HepG2 (cell line): ENCODE data around the gene SLC9A4. TPM values are rescaled to one million over a fixed set of nuclear protein-coding genes. Genes with fewer than 3 reads are reported as not detected.
A peak's percentile ranks its signal among the peaks of the same experiment; 100 is the strongest.

ENCODE experiments used
- ATAC-seq: fragments of 200-7000 bp; cut with Tn5 transposase; 3 replicates; pipeline ENCODE4 v1.9.1; 2020; ENCODE audit warnings: mild to moderate bottlenecking, moderate library complexity
- Bru-seq: library from RNA; stranded (reverse); fragments of 400-500 nt; gene quantifications from one replicate; lab custom pipeline; 2021; lab: Mats Ljungman, UMichigan
- BruChase-seq, 2 experiments: library from RNA; stranded (reverse); fragments of 400-500 nt; gene quantifications; one replicate each; lab custom pipeline; 2021; lab: Mats Ljungman, UMichigan
- BruUV-seq: library from RNA; stranded (reverse); fragments of 400-500 nt; replicated peaks from 2 replicates; lab custom pipeline; 2021; lab: Mats Ljungman, UMichigan
- CTCF ChIA-PET: fragments of 300-600 bp; formaldehyde crosslinking; extraction: SDS; loops from one replicate; lab custom pipeline; 2021; ENCODE audit warnings: low total read pairs, inconsistent platforms, low intra/inter-chr PET ratio; lab: Yijun Ruan, JAX
- POLR2A ChIA-PET: fragments of 350-600 bp; sonication (Branson Sonifier 250); formaldehyde crosslinking; loops from one replicate; lab custom pipeline; 2020; ENCODE audit warnings: antibody characterized with exemption, inconsistent platforms; lab: Yijun Ruan, JAX
- DNase-seq: peaks from one replicate; pipeline ENCODE4 v3.0.0-alpha.2; 2015; ENCODE audit warnings: low spot score
- FAIRE-seq: peaks from 3 replicates; lab custom pipeline; 2011; peaks lifted over from hg19 to GRCh38; lab: Jason Lieb, UNC
- H2AFZ ChIP-seq: one replicate; pipeline ENCODE4 v1.6.1; 2011; ENCODE audit warnings: low read length, inconsistent platforms
- H3K27ac ChIP-seq: fragments of 300-600 bp; 3 replicates; pipeline ENCODE4 v1.8.0; 2011; ENCODE audit warnings: mixed run types, mild to moderate bottlenecking, mixed read lengths, low read length, inconsistent platforms; ENCODE audit not compliant: insufficient read depth; ENCODE audit errors: extremely low read length
- H3K27me3 ChIP-seq, 2 experiments: fragments of 200-600 bp in 1 of 2; 2 replicates in 1 of 2; 3 replicates in 1 of 2; pipeline versions ENCODE4 v1.6.0 to v1.8.0; 2011; ENCODE audit warnings: low read length in 2 of 2, mild to moderate bottlenecking in 2 of 2, moderate library complexity in 2 of 2, inconsistent platforms in 1 of 2; ENCODE audit not compliant: insufficient read depth in 2 of 2, control insufficient read depth in 1 of 2
- H3K36me3 ChIP-seq, 2 experiments: fragments of 200-600 bp in 1 of 2; replicated peaks in 1 of 2; 2 replicates in 1 of 2; 3 replicates in 1 of 2; pipeline versions ENCODE4 v1.5.1 to v1.8.0; 2011; ENCODE audit warnings: low read length in 2 of 2, inconsistent platforms in 1 of 2; ENCODE audit not compliant: insufficient read depth in 2 of 2, control insufficient read depth in 1 of 2
- H3K4me1 ChIP-seq: 2 replicates; pipeline ENCODE4 v1.5.1; 2012; ENCODE audit warnings: low read length, inconsistent platforms; ENCODE audit not compliant: insufficient read depth
- H3K4me2 ChIP-seq: 2 replicates; pipeline ENCODE4 v1.6.0; 2011; ENCODE audit warnings: low read depth, low read length, inconsistent platforms
- H3K4me3 ChIP-seq, 3 experiments: fragments of 200-600 bp in 1 of 3; sonication (generic), shearing (Covaris generic) in 1 of 3; replicated peaks in 1 of 3; 2 replicates each; pipeline ENCODE4 v1.5.1; 2011 to 2016; ENCODE audit warnings: low read length in 3 of 3, inconsistent platforms in 2 of 3, low read depth in 2 of 3, mild to moderate bottlenecking in 2 of 3, control low read depth in 1 of 3, mixed read lengths in 1 of 3; ENCODE audit not compliant: insufficient read depth in 1 of 3
- H3K79me2 ChIP-seq: one replicate; pipeline ENCODE4 v1.6.1; 2011; ENCODE audit warnings: low read length, inconsistent platforms; ENCODE audit not compliant: insufficient read depth
- H3K9ac ChIP-seq: 2 replicates; pipeline ENCODE4 v1.6.0; 2011; ENCODE audit warnings: mild to moderate bottlenecking, low read depth, low read length, inconsistent platforms; ENCODE audit not compliant: insufficient read depth
- H3K9me3 ChIP-seq: 2 replicates; pipeline ENCODE4 v1.5.1; 2012; ENCODE audit warnings: mild to moderate bottlenecking, low read length
- H4K20me1 ChIP-seq: 2 replicates; pipeline ENCODE4 v1.6.0; 2011; ENCODE audit warnings: inconsistent platforms, mild to moderate bottlenecking, low read length, moderate library complexity; ENCODE audit not compliant: insufficient read depth
- ARNT2 ChIP-seq: sonication (generic); formaldehyde crosslinking; IDR thresholded peaks from 2 replicates; pipeline ENCODE4 v1.8.0; 2022; ENCODE audit warnings: mild to moderate bottlenecking, low read depth, missing genetic modification reagents, moderate library complexity
- ESRRA ChIP-seq: sonication (generic); formaldehyde crosslinking; IDR thresholded peaks from 2 replicates; pipeline ENCODE4 v1.5.1; 2020; ENCODE audit warnings: mild to moderate bottlenecking, low read depth, missing genetic modification reagents
- HCFC1 ChIP-seq: fragments of 150-350 bp; IDR thresholded peaks from 2 replicates; pipeline ENCODE4 v1.6.1; 2014; ENCODE audit warnings: low read depth, low read length
- KAT2B ChIP-seq: fragments of 150-350 bp; IDR thresholded peaks from 2 replicates; pipeline ENCODE4 v1.6.1; 2014; ENCODE audit warnings: low read depth, low read length, borderline replicate concordance
- NCOA5 ChIP-seq: sonication (generic); formaldehyde crosslinking; IDR thresholded peaks from 2 replicates; pipeline ENCODE4 v1.4.0; 2020; ENCODE audit warnings: missing genetic modification reagents
- NFKBIZ ChIP-seq: IDR thresholded peaks from 2 replicates; pipeline ENCODE4 v1.6.1; 2018; ENCODE audit warnings: missing genetic modification reagents, missing compliant biosample characterization
- ONECUT2 ChIP-seq: sonication (generic); formaldehyde crosslinking; IDR thresholded peaks from 2 replicates; pipeline ENCODE4 v1.4.0; 2020; ENCODE audit warnings: missing genetic modification reagents
- PCBP1 ChIP-seq: fragments of 200-400 bp; formaldehyde crosslinking; IDR thresholded peaks from 2 replicates; pipeline ENCODE4 v1.6.1; 2017; ENCODE audit warnings: mild to moderate bottlenecking, low read depth, low read length, borderline replicate concordance
- RFX1 ChIP-seq: fragments of 450-650 bp; IDR thresholded peaks from 2 replicates; pipeline ENCODE4 v1.6.1; 2017
- TP53 ChIP-seq: sonication (generic); formaldehyde crosslinking; conservative IDR thresholded peaks from 2 replicates; pipeline ENCODE4 v1.4.0; 2020; ENCODE audit warnings: missing genetic modification reagents
- ZBTB3 ChIP-seq: sonication (generic); formaldehyde crosslinking; IDR thresholded peaks from 2 replicates; pipeline ENCODE4 v1.4.0; 2020; ENCODE audit warnings: low read depth, mild to moderate bottlenecking, moderate library complexity, missing genetic modification reagents, borderline replicate concordance
- ZNF30 ChIP-seq: sonication (generic); formaldehyde crosslinking; IDR thresholded peaks from 2 replicates; pipeline ENCODE4 v1.5.0; 2020; ENCODE audit warnings: mild to moderate bottlenecking, missing genetic modification reagents
- ZNF441 ChIP-seq: sonication (generic); formaldehyde crosslinking; IDR thresholded peaks from 2 replicates; pipeline ENCODE4 v1.7.0; 2021; ENCODE audit warnings: missing genetic modification reagents, borderline replicate concordance
- WGBS: methylation state at CpG from one replicate; pipeline ENCODE4 v1.1.6; 2017; ENCODE audit warnings: low lambda C conversion rate; 5-methylcytosine and 5-hydroxymethylcytosine counted together
- in situ Hi-C: cut with HindIII; loops from 2 replicates; pipeline ENCODE4 v1.10.0; 2017; ENCODE audit warnings: low pct_unique_long_range_greater_than_20kb; ENCODE audit not compliant: extremely low pct_ligation_motif_present
- intact Hi-C: fragments of 100-400 bp; cut with micrococcal nuclease; formaldehyde crosslinking; loops from one replicate; pipeline ENCODE4 v1.10.0; 2022; ENCODE audit not compliant: unreplicated experiment
- long read RNA-seq, 2 experiments: library from RNA in 1 of 2; library from polyadenylated mRNA in 1 of 2; stranded (forward) in 1 of 2; unstranded in 1 of 2; transcript quantifications; one replicate each; pipeline ENCODE4 v2.0.0, GENCODE V29; 2019 to 2022
- polyA minus RNA-seq, 3 experiments: library from RNA; depleted of rRNA, polyadenylated mRNA; stranded (reverse); fragments of >200 nt; gene quantifications; 2 replicates each; pipeline ENCODE4 v1.2.3, GENCODE V29; 2011; ENCODE audit warnings: low replicate concordance in 1 of 3
- polyA plus RNA-seq, 8 experiments: library from polyadenylated mRNA; depleted of rRNA in 3 of 8; stranded (reverse) in 7 of 8; unstranded in 1 of 8; fragments of >200 nt; fragmentation: Illumina TruSeq in 4 of 8; extraction: Trizol in 4 of 8; gene quantifications; 2 replicates each; pipeline versions ENCODE4 v1.2.1 to v1.2.3, GENCODE V29; 2011 to 2016; ENCODE audit warnings: low read depth in 4 of 8, missing spikeins in 1 of 8, mixed read lengths in 1 of 8; ENCODE audit not compliant: insufficient read depth in 1 of 8
- total RNA-seq, 5 experiments: library from RNA; depleted of rRNA; stranded (reverse); fragments of >200 nt; fragmentation: Illumina TruSeq; extraction: Trizol; gene quantifications; 2 replicates each; pipeline ENCODE4 v1.2.3, GENCODE V29; 2016; ENCODE audit warnings: low read depth in 1 of 5
- TF ChIP-seq, protein P1 (sequence below): sonication (generic); formaldehyde crosslinking; IDR thresholded peaks from 2 replicates; pipeline ENCODE4 v1.5.1; 2020; ENCODE audit warnings: missing genetic modification reagents, mild to moderate bottlenecking, borderline replicate concordance
- TF ChIP-seq, protein P2 (sequence below): sonication (generic); formaldehyde crosslinking; IDR thresholded peaks from 2 replicates; pipeline ENCODE4 v1.5.0; 2020; ENCODE audit warnings: mild to moderate bottlenecking, missing genetic modification reagents, moderate library complexity

SLC9A4 gene, protein sequence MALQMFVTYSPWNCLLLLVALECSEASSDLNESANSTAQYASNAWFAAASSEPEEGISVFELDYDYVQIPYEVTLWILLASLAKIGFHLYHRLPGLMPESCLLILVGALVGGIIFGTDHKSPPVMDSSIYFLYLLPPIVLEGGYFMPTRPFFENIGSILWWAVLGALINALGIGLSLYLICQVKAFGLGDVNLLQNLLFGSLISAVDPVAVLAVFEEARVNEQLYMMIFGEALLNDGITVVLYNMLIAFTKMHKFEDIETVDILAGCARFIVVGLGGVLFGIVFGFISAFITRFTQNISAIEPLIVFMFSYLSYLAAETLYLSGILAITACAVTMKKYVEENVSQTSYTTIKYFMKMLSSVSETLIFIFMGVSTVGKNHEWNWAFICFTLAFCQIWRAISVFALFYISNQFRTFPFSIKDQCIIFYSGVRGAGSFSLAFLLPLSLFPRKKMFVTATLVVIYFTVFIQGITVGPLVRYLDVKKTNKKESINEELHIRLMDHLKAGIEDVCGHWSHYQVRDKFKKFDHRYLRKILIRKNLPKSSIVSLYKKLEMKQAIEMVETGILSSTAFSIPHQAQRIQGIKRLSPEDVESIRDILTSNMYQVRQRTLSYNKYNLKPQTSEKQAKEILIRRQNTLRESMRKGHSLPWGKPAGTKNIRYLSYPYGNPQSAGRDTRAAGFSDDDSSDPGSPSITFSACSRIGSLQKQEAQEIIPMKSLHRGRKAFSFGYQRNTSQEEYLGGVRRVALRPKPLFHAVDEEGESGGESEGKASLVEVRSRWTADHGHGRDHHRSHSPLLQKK
- not detected in 2 replicates for total RNA-seq (2016; rRNA removed; fragmentation: Illumina TruSeq; extraction: Trizol)
- total RNA-seq (2016; cell fraction: cytosol; rRNA removed; fragmentation: Illumina TruSeq; extraction: Trizol; ENCODE audit: low read depth) = not detected in 2 replicates
- total RNA-seq (2016; cell fraction: insoluble cytoplasmic fraction; rRNA removed; fragmentation: Illumina TruSeq; extraction: Trizol) = not detected in 2 replicates
- total RNA-seq (2016; cell fraction: membrane; rRNA removed; fragmentation: Illumina TruSeq; extraction: Trizol) = not detected in 2 replicates
- not detected in 2 replicates for total RNA-seq (2016; cell fraction: nucleus; rRNA removed; fragmentation: Illumina TruSeq; extraction: Trizol)
- not detected in 2 replicates for polyA plus RNA-seq (2011; rRNA removed)
- polyA plus RNA-seq (2011; cell fraction: cytosol; rRNA removed) = not detected in 2 replicates
- not detected in 2 replicates for polyA plus RNA-seq (2011; cell fraction: nucleus; rRNA removed)
- polyA plus RNA-seq (2012) = not detected in 2 replicates
- polyA plus RNA-seq (2016; cell fraction: cytosol; fragmentation: Illumina TruSeq; extraction: Trizol; ENCODE audit: low read depth) = not detected in 2 replicates
- not detected in 2 replicates for polyA plus RNA-seq (2016; cell fraction: insoluble cytoplasmic fraction; fragmentation: Illumina TruSeq; extraction: Trizol; ENCODE audit: low read depth)
- not detected in 2 replicates for polyA plus RNA-seq (2016; cell fraction: membrane; fragmentation: Illumina TruSeq; extraction: Trizol; ENCODE audit: low read depth)
- polyA plus RNA-seq (2016; cell fraction: nucleus; fragmentation: Illumina TruSeq; extraction: Trizol; ENCODE audit: insufficient read depth, low read depth) = not detected in 2 replicates
- 0.04 TPM in 1 of 2 replicates, not detected in the other for polyA minus RNA-seq (2011; rRNA and poly(A)+ RNA removed; ENCODE audit: low replicate concordance)
- polyA minus RNA-seq (2011; cell fraction: cytosol; rRNA and poly(A)+ RNA removed) = not detected in 2 replicates
- 0.12 and 0.13 TPM in 2 replicates for polyA minus RNA-seq (2011; cell fraction: nucleus; rRNA and poly(A)+ RNA removed)
- not detected for Bru-seq, nascent RNA
- BruChase-seq, experiment 1, labeled RNA remaining after a 6-hour chase = percentile 2 among the genes with signal in this experiment
- BruChase-seq, experiment 2, labeled RNA remaining after a 2-hour chase = not detected
- long read RNA-seq, experiment 1 = 0 reads
- long read RNA-seq, experiment 2 = 0 reads

DNA sequence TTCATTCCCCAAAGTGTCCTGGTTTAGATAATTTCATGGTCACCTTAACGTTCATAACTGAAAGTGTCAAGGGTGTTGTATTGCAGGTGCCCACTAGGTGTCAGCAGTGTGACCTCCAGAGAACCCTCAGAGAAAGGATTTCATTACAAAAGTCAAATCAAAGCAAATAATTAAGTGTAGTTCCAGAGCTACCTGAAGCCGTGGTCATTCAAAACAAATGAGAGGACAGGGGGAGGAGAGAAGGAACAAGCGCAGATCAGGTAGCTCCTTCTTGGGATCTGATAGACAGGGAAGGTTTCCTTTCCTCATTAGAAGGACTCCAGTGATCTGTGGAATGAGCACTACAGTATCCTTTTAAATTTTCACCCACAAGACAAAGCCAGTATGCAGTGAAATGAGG, at the start of gene SLC9A4:
Gene SLC9A4, plus strand, starts transcription at position 207 of the 400 bp plus-strand sequence. CDS start 534 bp downstream, outside the sequence.
- ATAC-seq (peak; percentile 77), FAIRE-seq (peak; percentile 97), DNase-seq (peak; percentile 52)
- intact Hi-C loops (loop anchor here (1.0 kb wide), 2 partner anchors 143 to 230 kb away; no protein-coding TSS in a partner anchor), in situ Hi-C loops (loop anchor here (5.0 kb wide), 1 partner anchor 144 kb away; the partner anchor contains the start of gene SLC9A2)
- Histone ChIP-seq H3K36me3 (no peaks in the 10 kb centered on the region), H3K9ac (no peak within 1 kb of the TSS), H3K4me3 (no peak within 1 kb of the TSS), H3K79me2 (no peaks in the 10 kb centered on the region), H3K9me3 (no peaks in the 10 kb centered on the region), H3K27me3 (no peaks in the 10 kb centered on the region; a peak in 1 of 5 replicates), H4K20me1 (no peaks in the 10 kb centered on the region), H3K4me2 (no peak within 1 kb of the TSS), H3K4me1 (no peaks in the 10 kb centered on the region), H2AFZ (no peak within 1 kb of the TSS), H3K27ac (no peak within 1 kb of the TSS)
- CTCF ChIA-PET = interaction anchor here (1.0 to 1.2 kb wide), 3 partner anchors 140 to 231 kb away, joined by 3 to 16 read pairs (median 7); no protein-coding TSS in a partner anchor
- BruUV-seq = no TSS peak
- 0% methylated on average over 3 of the region's 3 CpGs for WGBS
- POLR2A ChIA-PET = no interaction called here
- TF ChIP-seq ARNT2 (CRISPR knock-in tag) = no peak
- no peak for TF ChIP-seq ONECUT2 (CRISPR knock-in tag)
- TF ChIP-seq HCFC1 = no peak
- no peak for TF ChIP-seq NFKBIZ (CRISPR knock-in tag)
- no peak for TF ChIP-seq RFX1
- TF ChIP-seq TP53 (CRISPR knock-in tag) = no peak
- TF ChIP-seq ZNF30 (CRISPR knock-in tag) = no peak
- TF ChIP-seq, protein P1, sequence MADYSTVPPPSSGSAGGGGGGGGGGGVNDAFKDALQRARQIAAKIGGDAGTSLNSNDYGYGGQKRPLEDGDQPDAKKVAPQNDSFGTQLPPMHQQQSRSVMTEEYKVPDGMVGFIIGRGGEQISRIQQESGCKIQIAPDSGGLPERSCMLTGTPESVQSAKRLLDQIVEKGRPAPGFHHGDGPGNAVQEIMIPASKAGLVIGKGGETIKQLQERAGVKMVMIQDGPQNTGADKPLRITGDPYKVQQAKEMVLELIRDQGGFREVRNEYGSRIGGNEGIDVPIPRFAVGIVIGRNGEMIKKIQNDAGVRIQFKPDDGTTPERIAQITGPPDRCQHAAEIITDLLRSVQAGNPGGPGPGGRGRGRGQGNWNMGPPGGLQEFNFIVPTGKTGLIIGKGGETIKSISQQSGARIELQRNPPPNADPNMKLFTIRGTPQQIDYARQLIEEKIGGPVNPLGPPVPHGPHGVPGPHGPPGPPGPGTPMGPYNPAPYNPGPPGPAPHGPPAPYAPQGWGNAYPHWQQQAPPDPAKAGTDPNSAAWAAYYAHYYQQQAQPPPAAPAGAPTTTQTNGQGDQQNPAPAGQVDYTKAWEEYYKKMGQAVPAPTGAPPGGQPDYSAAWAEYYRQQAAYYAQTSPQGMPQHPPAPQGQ (CRISPR knock-in tag) = no peak
- no peak for TF ChIP-seq ZNF441 (CRISPR knock-in tag)
- no peak for TF ChIP-seq ESRRA (CRISPR knock-in tag)
- TF ChIP-seq NCOA5 (CRISPR knock-in tag) = no peak
- TF ChIP-seq, protein P2, sequence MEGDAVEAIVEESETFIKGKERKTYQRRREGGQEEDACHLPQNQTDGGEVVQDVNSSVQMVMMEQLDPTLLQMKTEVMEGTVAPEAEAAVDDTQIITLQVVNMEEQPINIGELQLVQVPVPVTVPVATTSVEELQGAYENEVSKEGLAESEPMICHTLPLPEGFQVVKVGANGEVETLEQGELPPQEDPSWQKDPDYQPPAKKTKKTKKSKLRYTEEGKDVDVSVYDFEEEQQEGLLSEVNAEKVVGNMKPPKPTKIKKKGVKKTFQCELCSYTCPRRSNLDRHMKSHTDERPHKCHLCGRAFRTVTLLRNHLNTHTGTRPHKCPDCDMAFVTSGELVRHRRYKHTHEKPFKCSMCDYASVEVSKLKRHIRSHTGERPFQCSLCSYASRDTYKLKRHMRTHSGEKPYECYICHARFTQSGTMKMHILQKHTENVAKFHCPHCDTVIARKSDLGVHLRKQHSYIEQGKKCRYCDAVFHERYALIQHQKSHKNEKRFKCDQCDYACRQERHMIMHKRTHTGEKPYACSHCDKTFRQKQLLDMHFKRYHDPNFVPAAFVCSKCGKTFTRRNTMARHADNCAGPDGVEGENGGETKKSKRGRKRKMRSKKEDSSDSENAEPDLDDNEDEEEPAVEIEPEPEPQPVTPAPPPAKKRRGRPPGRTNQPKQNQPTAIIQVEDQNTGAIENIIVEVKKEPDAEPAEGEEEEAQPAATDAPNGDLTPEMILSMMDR (CRISPR knock-in tag) = peak; percentile 83
- no peak for TF ChIP-seq PCBP1
- no peak for TF ChIP-seq ZBTB3
- no peak for TF ChIP-seq KAT2B
